ENCODE measurements around the gene AHNAK2.

DNA sequence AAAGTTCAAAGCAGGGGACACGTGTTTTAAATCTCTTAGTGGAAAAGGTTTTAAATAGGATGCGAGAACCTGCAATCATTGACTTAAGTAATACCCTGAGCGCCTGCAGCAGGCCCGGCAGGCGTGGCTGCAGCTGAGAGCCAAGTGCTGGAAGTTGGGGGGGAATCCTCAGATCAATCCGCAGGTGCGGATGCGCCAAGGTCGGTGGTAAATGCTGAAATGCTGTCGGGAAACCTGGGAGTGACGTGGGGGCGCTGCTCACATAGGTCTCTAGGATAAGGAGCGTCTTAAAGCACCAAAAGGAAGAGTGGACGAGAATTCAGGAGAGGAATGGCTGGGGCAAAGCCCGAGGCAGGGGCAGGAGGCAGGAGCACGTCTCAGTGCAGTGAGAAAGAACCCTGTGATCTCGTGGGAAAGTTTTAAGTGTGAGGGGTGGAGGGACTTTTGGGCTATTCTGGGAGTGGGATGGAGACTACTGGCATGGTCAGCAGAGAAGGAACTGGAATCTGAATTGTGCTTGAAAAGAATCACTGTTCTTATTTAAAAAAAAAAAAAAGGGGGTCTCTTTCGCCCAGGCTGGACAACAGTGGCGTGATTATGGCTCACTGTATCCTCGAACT, 43.6 kb upstream of the AHNAK2 start:
- TF ChIP-seq CTCF (IDR thresholded peaks at IDR 0.05) = no peak
- TF ChIP-seq POLR2A (IDR thresholded peaks at IDR 0.05) = no peak

Data from ovary (tissue), 3 donors.